ENCODE results near the gene ANKRD16.
"Not testable (repeated sequence)": the region's sequence is repeated elsewhere in the genome, so short reads cannot be mapped to it uniquely, and the experiment has no call there.

The ANKRD16 gene

DNA sequence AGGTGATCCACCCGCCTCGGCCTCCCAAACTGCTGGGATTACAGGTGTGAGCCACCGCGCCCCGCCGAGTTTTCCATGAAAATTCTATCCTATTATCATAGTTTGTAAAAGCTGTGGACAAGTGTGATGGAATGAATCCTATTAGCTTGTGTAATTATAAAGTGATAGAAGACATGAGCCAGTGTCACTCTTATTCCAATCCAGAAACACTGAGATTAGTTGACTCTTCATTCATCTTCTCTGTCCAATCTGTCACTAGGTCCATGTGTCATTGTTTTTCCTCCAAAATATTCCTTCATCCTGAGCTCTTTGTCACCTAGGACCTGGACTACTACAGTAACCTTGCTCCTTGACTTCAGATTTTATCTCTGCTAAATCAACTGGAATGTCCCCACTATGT lies 13.9 kb upstream of the ANKRD16 start:
- no peak for DNase-seq (ENCODE audit: low spot score)

DNA sequence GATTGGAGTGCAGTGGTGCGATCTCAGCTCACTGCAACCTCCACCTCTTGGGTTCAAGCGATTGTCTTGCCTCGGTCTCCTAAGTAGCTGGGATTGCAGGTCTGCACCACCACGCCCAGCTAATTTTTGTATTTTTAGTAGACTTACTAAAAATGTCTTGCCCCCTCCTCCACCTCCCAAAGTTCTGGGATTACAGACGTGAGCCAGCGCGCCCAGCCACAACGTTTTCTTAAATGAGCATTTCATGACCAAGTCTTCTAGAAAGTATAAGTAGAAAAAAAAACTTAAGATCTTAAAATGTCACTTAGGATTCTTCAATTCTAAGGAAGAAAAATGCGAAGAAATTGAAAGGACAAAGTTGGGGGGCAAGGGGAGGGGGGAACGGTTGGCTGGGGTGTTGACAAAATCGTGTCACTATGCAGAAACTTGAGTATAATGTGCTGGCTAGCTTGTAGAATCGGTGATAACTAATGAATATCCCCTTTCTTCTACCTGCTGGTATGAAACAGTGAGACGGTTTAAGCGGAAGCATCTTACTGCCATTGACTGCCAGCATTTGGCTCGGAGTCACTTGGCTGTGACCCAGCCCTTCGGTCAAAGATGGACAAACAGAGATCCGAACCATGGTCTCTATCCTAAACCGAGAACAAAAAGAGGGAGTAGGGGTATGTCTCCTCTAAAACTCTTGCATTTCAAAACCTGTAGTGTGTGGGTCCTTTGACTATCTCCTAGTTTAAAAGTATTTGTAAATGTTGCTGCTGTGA lies 13.0 kb upstream of the ANKRD16 start:
- no peak for DNase-seq (ENCODE audit: low spot score)

DNA sequence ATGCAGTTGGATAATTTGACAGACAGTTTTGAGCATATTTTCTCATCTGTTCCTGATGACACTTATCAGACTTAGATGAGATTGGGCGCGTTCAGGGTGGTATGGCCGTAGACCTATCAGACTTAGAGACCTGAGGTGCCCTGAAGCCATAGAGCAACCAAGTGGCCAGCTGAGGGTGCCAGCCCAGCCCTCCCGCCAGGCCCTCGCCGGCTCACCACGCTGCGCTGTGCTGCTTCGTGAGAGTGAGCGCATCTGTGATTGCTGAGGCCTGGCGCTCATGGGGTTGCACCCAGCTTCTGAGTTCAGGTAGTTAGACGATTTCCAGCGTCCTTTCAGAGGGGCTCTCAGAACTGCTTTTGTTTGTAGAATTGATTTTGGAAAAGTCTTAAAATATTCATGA lies 10.6 kb upstream of the ANKRD16 start:
- DNase-seq (ENCODE audit: low spot score) = no peak

DNA sequence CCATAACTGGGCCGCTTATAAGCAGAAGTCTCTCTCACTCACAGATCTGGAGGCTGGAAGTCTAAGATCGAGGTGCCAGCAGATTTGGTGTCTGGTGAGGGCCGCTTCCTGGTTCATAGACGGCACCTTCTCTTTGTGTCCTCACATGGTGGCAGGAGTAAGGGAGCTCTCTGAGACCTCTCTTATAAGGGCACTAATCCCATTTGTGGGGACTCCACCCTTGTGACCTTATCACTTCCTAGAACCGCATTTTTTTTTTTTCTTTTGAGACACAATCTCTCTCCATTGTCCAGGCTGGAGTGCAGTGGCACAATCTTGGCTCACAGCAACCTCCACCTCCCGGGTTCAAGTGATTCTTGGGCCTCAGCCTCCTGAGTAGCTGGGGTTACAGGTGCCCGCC lies 8.5 kb upstream of the ANKRD16 start:
- no peak for DNase-seq (ENCODE audit: low spot score)

DNA sequence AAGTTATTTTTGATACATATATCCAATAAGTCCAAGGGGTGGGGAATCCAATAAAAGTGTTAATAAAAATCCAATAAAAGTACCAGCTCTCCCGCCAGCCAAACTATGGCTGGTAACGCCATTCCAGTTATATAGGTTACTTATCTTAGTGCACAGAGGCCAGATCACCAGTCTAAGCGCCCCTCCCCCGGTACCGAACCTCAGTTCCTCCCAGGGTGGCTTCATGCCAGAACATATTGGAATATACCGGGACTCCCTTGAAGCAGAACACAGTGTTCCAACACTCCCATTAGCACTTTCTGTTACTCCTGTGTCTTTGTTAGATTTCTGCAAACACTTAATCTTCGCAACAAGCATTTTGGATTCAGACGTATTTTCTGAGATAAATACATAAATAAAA lies 7.8 kb upstream of the ANKRD16 start:
- DNase-seq (ENCODE audit: low spot score) = no peak

DNA sequence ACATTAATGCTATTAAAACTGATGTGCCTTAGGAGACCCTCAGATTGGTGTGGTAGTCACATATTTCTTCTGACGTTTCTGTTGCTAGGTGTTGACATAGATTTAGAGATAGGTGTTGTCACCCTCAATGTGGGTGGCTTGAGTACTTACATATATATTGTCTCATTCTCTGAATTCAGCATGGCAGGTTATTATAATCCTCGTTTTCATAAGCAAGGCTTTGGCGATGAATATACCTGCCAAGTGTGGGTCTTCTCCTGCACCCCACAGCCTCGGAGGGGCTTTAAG lies 7.3 kb upstream of the ANKRD16 start:
- no peak for DNase-seq (ENCODE audit: low spot score)

DNA sequence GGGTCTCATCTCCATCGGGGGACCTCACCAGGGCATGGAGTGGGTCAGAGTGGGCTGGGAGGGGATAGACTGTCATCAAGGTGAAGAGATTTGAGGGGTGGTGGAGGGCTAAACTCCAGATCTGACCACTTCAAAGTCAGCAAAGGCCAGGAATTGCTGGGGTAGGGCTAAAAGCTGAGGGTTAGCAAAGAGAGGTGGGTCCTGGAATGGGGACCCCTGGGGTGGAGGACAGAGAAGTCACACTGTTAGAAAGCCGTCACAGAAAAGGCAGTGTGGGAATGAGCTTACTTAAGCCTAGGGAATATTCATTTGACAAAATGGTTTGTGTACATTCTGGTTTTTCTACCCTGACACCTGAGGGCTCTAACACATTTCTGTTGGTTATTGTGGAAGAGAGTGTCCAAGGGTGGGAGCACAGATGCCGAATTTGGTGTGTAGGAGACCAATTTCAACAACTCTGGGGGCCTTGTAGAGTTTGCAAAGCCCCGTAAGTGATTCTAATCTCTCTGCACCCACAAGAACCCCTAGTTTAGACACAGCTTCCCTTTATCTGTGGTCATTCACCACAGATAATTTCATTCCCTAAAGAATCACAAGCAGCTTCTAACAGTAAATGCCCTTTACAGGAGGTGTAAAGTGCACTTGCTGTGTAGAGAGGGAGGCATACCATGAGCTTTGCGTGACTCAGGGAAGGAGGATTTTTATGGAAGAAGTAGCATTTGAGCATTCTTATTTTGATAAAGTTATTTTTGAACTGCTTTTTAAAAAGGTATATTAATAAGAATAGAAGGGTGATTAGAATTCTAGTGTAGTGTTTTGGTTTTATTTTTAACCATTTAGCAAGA lies 6.7 kb upstream of the ANKRD16 start:
- DNase-seq (ENCODE audit: low spot score) = no peak

DNA sequence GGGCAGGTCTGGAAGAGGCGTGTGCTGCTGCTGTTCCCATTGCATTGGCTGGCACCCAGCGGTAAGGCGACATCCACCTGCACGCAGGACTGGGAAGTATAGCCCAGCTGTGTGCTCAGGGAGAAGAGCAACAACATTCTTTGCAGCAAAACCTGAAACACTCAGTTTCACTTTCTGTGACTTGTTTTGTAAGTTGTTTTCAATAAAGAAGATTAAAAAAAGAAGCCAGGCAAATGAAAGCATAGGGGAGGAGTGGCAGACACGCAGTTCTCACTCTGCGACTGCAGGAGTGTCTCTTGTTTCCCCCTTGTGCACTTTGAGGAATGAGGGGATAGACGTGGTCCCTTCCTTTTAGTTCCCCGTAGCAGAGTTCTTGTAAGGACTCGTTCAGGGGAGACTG lies 6.1 kb upstream of the ANKRD16 start:
- no peak for DNase-seq (ENCODE audit: low spot score)

DNA sequence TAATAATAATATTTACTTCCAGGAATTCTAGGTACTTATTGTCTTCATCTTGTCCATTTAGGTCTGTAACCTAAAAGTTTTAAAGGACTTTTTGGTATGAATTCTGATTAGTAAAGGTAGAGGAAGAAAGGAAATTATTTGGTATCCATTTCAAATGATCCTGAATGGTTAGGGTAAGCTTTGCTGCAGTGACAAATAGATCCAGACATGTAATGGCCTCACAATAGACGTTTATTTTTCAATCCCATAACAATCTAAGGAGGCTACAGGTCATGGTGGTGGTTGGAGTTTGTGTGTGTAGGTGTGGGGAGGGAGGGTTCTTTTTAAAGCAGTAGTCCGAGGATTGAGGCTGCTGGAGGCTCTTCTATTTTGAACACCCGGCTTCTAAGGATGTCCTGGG lies 5.7 kb upstream of the ANKRD16 start:
- DNase-seq (ENCODE audit: low spot score) = no peak

DNA sequence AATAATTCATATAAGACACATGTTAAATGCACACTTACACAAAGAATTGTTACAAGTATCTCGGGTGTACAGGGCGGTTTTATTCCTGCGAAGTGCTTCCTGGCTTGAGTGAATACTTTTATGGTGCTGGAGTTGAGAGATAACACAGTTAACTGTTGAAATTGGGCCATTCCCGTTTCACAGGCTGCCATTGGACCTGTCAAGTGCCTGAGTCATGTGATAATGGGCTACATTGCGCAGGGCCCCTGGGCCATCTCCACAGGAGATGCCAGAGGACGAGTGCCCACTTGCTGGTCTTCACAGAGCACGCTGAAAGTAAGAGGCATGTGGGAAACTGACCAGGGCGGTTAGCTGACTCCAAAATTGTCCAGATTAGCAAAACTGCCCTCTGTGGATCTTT lies 5.2 kb upstream of the ANKRD16 start:
- no peak for DNase-seq (ENCODE audit: low spot score)

DNA sequence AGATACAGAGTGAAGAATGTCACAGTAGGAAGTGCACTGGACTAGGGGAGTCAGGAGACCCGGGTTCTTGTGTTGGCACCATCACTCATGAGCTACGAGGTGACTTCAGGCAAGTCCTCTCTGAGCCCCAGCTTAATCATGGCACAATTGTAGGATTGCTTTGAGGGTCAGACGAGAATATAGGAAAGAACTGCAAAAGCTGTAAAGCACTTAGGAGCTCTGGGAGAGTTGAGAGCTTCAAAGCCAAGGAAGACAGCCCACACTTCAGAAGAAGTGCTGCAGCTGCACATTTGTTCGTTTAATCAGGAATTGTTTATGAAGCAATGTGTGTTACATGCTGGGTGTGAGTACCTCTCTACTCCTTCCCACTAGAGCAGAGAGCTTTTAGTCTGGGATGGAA lies 4.7 kb upstream of the ANKRD16 start:
- DNase-seq (ENCODE audit: low spot score) = no peak

DNA sequence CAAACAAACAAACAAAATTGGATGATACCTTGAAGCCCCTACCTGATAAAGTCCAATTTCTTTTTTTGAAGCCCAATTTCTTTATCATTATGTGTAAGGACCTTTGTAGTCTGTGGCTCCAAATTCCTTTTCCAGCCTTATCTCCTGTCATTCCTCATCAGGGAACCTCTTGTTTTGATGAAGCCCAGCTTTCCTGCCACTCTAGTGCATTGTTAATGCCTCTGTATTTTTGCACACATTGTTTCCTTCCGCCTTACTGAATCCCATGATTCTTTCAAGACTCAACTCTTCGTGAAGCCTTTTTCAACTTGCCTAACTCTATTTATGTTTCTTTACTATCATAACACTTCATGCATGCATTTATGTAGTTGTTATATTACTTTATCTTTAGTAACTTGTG lies 3.6 kb upstream of the ANKRD16 start:
- no peak for DNase-seq (ENCODE audit: low spot score)

DNA sequence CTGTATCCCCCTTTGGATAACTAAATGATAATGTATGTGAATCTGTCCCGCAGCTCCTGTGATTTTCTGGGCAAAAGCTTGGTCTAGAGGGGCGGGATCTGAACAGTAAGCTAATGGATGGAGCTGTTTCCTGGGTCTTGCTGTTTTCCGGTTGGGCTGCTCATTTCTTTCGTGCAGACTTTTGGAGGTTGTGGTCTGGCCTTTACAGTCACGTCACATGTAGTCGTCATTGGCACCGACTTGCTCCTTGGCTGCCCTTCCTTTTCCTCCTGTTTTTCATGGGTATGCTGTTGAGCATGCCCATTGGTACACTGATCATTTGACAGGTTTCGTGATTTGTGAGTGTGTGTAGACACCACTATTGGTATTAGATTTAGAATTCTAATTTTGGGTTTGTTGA lies 2.3 kb upstream of the ANKRD16 start:
- DNase-seq (ENCODE audit: low spot score) = no peak

DNA sequence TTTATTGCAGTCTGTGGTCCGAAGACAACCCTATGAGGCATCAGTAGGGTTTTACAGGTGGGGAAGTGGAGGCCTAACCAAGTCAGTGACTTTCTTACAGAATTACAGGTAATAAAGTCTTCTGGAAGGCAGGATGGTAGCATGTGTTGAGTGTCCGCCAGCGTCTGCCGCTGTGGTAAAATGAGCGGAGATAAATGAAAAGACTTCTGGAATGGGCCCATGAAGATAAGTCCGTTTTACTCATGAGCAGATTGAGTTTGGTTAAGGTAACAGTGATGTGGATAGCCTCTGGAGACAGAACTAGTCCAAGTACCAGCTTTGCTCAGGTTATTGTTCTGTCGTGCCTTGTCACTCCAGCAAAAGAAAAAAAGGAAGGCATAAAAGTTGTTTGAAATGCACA lies 1.3 kb upstream of the ANKRD16 start:
- DNase-seq (ENCODE audit: low spot score) = no peak

DNA sequence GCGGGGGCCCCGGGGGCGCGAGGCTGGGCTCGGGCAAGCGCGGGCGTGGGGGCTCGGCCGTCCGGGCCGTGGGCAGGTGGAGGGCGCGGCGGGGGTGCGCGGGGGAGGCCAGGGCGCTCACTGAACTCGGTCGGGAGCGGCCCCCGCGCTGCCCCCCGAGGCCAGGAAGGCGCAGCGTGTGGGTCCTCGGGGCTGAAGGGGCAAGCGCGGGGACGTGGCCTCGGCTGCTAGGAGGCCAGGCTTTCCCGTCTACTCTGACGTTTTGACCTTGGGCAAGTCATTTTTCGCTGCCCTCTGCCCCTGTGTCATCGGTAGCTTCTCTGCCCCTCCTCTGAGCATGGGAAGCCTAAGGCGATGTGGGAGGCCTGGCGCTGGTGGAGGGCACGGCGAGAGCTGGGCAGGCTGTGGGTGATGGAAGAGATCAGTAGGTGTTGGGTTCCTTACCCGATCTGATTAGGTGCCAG lies 791 bp upstream of the ANKRD16 start:
- DNase-seq (ENCODE audit: low spot score) = peak; percentile 19

DNA sequence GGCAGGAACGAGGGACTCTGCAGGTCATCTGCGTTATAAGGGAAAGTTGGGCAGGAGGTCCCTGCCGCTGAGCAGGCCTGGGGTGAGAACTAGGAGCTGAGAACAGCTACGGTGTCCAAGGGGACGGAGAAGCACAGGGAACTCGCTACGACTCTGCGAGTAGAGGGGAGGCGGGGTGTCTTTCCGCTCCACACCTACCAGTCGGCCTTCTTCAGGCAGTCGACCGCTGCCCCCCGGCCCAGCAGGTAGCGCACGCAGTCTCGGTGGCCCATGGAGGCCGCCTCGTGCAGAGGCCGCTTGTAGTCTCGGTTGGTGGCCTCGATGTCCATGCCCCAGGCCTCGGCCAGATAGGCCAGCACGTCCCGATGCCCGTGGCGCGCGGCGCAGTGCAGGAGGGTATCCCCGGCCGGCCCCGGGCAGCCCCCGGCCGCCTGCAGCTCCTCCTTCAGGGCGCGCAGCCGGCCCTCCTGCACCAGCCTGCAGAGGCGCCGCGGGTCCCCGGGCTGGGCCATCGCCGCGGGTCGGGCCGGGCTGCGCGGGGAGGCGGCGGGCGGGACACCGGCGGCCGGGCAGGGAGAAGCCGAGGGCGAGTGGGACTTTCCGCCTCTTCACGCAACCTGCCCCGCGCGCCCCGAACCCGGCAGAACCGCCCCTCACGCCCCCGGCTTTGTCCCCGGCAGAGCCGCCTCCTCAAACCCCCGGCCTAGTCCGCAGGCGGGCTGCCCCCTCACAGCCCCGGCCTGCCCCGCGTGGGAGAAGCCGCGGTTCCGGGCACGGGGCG lies 660 bp downstream of the ANKRD16 start:
- DNase-seq (ENCODE audit: low spot score) = peak; percentile 31

DNA sequence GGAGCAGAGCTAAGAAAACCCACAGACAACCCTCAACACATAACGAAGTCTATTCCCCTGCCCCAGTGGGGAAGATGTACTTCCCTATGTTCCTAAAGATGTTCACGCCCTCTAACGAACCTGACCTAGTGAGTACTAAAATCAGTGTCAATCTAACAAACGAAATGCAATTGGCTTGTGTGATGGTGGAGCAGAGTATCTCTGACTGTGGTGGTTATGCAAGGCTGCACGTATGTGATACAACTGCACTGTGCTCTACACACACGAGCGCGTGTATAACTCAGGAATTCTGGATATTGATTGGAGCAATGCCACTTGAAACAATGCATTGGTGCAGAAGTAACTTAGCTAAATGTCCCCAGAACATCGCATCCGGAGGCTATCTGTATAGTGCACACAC lies 1.3 kb downstream of the ANKRD16 start:
- no peak for DNase-seq (ENCODE audit: low spot score)

DNA sequence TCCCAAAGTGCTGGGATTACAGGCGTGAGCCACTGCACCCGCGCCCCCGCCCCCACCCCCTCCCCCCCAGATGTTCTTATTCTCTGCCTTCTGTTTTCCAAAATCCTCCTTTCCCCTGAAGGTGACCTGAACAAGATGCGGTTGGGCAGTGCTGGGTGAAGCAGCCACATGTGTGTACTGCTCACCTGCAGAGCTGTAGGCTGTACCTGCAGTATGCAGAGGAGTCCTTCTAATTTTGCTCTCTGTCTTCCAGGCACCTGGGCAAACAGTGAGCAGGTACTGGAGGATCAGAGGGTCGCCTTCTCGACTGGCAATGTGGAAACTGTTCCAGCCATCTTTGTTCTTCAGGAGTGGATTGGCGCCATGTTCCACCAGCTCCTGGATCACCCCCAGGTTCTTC lies 2.1 kb downstream of the ANKRD16 start:
- no peak for DNase-seq (ENCODE audit: low spot score)

DNA sequence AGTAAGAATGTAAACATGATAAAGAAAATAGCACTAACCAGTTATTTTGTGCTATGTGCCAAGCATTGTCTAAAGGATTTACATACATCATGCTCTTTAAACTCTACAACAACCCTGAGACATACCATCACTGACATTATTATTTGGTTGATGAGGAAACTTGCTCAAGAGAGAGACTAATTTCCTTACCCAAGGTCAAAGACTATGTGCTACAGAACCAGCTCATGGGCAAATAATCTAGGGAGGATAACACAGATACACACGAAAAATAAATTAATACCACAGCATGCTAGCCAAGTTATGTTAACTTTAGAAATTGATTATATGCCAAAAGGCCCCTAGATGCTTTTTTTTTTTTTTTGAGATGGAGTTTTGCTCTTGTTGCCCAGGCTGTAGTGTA lies 2.7 kb downstream of the ANKRD16 start:
- DNase-seq (ENCODE audit: low spot score) = no peak

DNA sequence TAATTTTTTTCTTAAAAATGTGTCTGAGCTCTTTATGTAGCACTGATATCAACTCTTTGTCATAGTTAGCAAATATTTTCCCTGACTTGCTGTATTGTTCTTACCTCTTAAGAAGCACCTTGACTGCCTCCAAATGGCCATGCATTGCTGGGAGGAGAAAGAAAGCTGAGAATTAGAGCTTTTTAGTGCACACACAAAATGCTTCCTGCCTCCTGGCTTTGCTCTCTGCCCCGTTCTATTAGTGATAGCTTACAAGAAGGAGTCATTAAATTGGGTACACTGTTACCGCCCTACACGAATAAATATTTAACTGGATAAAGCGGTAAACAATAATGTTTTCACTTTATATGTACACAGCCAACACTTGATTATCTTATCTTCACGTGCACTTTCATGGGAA lies 4.1 kb downstream of the ANKRD16 start:
- no peak for DNase-seq (ENCODE audit: low spot score)

DNA sequence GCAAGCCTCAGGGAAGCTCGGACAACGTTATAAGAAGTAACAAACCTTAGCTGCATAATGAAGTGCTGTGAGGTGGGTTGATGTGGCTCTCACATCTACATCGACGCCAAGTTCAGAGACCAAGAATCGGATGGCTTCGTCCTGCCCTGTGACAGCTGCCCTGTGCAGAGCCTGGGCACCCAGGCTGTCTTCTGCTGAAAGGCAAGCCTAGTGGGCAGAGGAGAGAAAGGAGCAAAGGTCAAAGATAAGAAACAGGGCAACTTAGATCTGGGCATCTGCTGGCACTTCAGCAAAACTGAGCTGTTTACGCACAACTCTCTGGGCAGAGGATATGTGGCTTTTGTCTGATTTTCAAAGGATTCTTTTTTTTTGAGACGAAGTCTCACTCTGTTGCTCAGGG lies 6.7 kb downstream of the ANKRD16 start:
- no peak for DNase-seq (ENCODE audit: low spot score)

DNA sequence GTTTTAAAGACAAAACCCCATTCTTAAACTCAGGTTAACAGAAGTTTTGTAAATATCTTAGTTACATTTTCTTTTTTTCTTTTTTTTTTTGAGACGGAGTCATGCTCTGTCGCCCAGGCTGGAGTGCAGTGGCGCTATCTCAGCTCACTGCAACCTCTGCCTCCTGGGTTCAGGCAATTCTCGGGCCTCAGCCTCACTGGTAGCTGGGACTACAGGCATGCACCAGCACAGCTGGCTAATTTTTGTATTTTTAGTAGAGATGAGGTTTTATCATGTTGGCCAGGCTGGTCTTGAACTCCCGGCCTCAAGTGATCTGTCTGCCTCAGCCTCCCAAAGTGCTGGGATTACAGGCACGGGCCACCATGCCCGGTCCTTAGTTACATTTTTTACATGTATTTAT lies 12.7 kb downstream of the ANKRD16 start:
- DNase-seq (ENCODE audit: low spot score) = not testable (repeated sequence)

DNA sequence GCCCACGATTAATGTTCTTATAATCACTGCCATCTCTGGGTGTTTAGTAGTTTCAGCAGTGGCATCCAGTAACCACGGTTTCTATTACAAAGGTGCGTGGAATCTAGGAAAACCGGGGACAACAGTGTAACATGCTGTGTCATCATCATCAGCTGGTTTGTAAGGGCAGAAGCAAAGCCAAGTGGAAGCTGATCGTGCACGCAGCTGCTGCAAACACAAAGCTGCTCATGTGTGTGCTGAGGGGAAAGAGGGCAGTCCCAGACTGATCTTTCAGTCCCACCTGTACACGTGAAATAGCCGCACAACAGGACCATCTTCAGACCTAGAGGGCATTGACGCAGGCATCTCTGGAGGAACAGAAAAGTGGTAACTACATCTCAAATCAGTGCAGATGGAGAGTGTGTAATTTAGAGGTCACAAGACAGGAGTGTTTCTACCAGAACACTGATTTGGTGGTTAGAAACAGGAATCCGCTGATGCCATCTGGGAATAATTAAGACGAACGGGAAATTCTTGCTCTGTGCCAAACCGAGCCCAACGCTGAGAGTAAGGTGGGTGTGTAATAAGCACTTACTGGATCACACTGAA lies 13.4 kb downstream of the ANKRD16 start:
- DNase-seq (ENCODE audit: low spot score) = no peak
